ENCODE data around the gene TMEM101.
"Not testable (repeated sequence)": the region's sequence is repeated elsewhere in the genome, so short reads cannot be mapped to it uniquely, and the experiment has no call there.

The TMEM101 gene

GRCh38 chr17:44000141-44000860 lies 14.5 kb downstream of the TMEM101 start:
- ATAC-seq (ENCODE audit: low read depth): no peak
- no peaks in the 10 kb centered on the region for H3K9me3 Mint-ChIP-seq

GRCh38 chr17:43999024-43999423 lies 15.7 kb downstream of the TMEM101 start:
- ATAC-seq (ENCODE audit: low read depth): no peak

More at GRCh38 chr17:44000141-44000860, 14.5 kb downstream of the TMEM101 start:
- no peaks in the 10 kb centered on the region for H3K36me3 Mint-ChIP-seq
- no peak overlapping the region for H3K27ac Mint-ChIP-seq
- no peaks in the 10 kb centered on the region for H3K4me1 Mint-ChIP-seq
- no peak for DNase-seq (ENCODE audit: low spot score in 2 of 2)
- H3K27me3 Mint-ChIP-seq: peaks cover 14% of the 10 kb centered on the region
- H3K4me3 Mint-ChIP-seq: no peak overlapping the region

GRCh38 chr17:43998552-43998951 lies 16.2 kb downstream of the TMEM101 start:
- H3K36me3 Mint-ChIP-seq: no peaks in the 10 kb centered on the region
- no peak for DNase-seq (ENCODE audit: low spot score in 2 of 2)
- no peaks in the 10 kb centered on the region for H3K9me3 Mint-ChIP-seq
- H3K27ac Mint-ChIP-seq: no peak overlapping the region
- peaks cover 19% of the 10 kb centered on the region for H3K27me3 Mint-ChIP-seq
- no peak overlapping the region for H3K4me3 Mint-ChIP-seq
- no peak for ATAC-seq (ENCODE audit: low read depth)
- H3K4me1 Mint-ChIP-seq: no peaks in the 10 kb centered on the region

More at GRCh38 chr17:43999024-43999423, 15.7 kb downstream of the TMEM101 start:
- Mint-ChIP-seq H3K4me1 (no peaks in the 10 kb centered on the region), H3K36me3 (no peaks in the 10 kb centered on the region), H3K27ac (no peak overlapping the region), H3K27me3 (peaks cover 19% of the 10 kb centered on the region), H3K9me3 (no peaks in the 10 kb centered on the region), H3K4me3 (no peak overlapping the region)
- no peak for DNase-seq (ENCODE audit: low spot score in 2 of 2)

DNA sequence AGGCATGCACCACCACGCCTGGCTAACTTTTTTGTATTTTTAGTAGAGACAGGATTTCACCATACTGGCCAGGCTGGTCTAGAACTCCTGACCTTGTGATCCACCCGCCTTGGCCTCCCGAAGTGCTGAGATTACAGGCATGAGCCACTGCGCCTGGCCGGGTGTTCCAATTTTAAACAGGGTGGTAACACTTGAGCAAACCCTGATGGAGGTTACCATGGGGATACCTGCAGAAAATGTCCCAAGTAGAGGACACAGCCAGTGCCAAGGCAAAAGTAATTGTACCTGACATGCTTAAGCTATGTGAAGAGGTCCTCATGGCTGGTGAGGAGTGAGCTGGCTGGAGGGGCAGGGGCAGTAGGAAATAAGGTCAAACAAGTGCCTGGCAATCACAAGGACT lies 17.6 kb downstream of the TMEM101 start:
- DNase-seq (ENCODE audit: low spot score in 2 of 2); H3K9me3 Mint-ChIP-seq; H3K4me3 Mint-ChIP-seq; H3K4me1 Mint-ChIP-seq; H3K27ac Mint-ChIP-seq; ATAC-seq (ENCODE audit: low read depth); H3K36me3 Mint-ChIP-seq: not testable (repeated sequence)
- H3K27me3 Mint-ChIP-seq: peaks cover 19% of the 10 kb centered on the region

- Mint-ChIP-seq H3K36me3 (no peaks in the 10 kb centered on the region), H3K27ac (no peak overlapping the region), H3K27me3 (peaks cover 17% of the 10 kb centered on the region), H3K4me1 (no peaks in the 10 kb centered on the region), H3K4me3 (no peak overlapping the region), H3K9me3 (no peaks in the 10 kb centered on the region)
- DNase-seq (ENCODE audit: low spot score in 2 of 2): no peak
- no peak for ATAC-seq (ENCODE audit: low read depth)
These were observed 19.7 kb downstream of the TMEM101 start for GRCh38 chr17:43995150-43995471.

GRCh38 chr17:43994272-43995149 lies 20.3 kb downstream of the TMEM101 start:
- Mint-ChIP-seq H3K4me3 (peak overlapping the region; percentile 53), H3K9me3 (no peaks in the 10 kb centered on the region), H3K36me3 (no peaks in the 10 kb centered on the region), H3K27me3 (peaks cover 17% of the 10 kb centered on the region), H3K27ac (no peak overlapping the region), H3K4me1 (no peaks in the 10 kb centered on the region)
- ATAC-seq (ENCODE audit: low read depth) (peak; percentile 87), DNase-seq (ENCODE audit: low spot score in 2 of 2) (peak; percentile 60 to 65)

- Mint-ChIP-seq H3K36me3 (no peaks in the 10 kb centered on the region), H3K4me1 (no peaks in the 10 kb centered on the region), H3K27me3 (peaks cover 17% of the 10 kb centered on the region), H3K4me3 (no peak overlapping the region), H3K9me3 (no peaks in the 10 kb centered on the region), H3K27ac (no peak overlapping the region)
- ATAC-seq (ENCODE audit: low read depth) (no peak), DNase-seq (ENCODE audit: low spot score in 2 of 2) (no peak)
These were observed 22.1 kb downstream of the TMEM101 start for GRCh38 chr17:43992641-43993040.

- H3K27ac Mint-ChIP-seq: no peak overlapping the region
- DNase-seq (ENCODE audit: low spot score in 2 of 2) (no peak), ATAC-seq (ENCODE audit: low read depth) (no peak)
- H3K27me3 Mint-ChIP-seq: peaks cover 16% of the 10 kb centered on the region
- no peaks in the 10 kb centered on the region for H3K9me3 Mint-ChIP-seq
- no peaks in the 10 kb centered on the region for H3K4me1 Mint-ChIP-seq
- H3K4me3 Mint-ChIP-seq: no peak overlapping the region
- H3K36me3 Mint-ChIP-seq: no peaks in the 10 kb centered on the region
These were observed 26.5 kb downstream of the TMEM101 start for GRCh38 chr17:43988301-43988700.

DNA sequence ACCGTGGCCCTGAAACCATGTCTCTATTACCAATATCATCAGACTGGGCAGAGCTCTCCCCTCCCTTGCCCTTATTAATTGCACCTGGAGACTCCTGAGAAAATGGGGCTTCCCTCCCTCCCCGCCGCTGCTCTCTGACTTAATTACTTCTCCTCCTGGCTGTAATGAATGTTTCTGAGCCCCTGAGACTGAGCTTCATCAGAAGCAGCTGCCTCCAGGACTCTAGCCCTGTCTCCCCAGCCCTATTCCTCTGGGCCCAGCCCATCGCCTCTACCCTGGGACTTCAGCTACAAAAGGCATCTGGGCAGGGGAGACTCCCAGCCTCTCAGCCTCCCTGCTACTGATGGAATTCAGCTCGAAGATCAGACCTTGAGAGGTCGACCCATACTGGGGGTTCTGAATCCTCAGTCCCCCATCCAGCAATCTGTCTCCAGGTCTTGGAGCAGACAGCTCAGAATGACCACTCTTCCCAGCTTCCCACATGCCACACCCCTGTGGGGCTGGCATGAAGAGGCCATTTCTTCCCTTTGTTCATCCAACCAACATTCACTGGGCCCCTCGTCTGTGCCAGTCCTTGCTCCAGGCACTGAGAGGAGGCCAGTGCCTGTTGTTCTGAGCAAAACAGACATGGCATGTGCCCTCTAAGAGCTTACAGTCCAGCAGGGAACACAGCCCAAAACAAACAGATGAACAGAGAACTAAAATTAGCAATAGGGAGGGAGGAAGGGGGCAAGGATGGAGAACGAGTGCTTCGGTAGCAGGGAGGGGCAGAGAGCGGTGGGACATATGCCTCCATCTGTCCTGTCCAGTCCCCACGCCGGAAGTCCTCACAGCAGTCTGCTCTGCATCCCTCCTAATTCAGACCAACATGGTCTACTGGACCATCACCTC lies 27.4 kb downstream of the TMEM101 start:
- no peak for DNase-seq (ENCODE audit: low spot score in 2 of 2)
- Mint-ChIP-seq H3K4me3 (no peak overlapping the region), H3K9me3 (no peaks in the 10 kb centered on the region), H3K4me1 (no peaks in the 10 kb centered on the region), H3K36me3 (no peaks in the 10 kb centered on the region), H3K27me3 (peaks cover 19% of the 10 kb centered on the region), H3K27ac (no peak overlapping the region)
- ATAC-seq (ENCODE audit: low read depth): no peak

DNA sequence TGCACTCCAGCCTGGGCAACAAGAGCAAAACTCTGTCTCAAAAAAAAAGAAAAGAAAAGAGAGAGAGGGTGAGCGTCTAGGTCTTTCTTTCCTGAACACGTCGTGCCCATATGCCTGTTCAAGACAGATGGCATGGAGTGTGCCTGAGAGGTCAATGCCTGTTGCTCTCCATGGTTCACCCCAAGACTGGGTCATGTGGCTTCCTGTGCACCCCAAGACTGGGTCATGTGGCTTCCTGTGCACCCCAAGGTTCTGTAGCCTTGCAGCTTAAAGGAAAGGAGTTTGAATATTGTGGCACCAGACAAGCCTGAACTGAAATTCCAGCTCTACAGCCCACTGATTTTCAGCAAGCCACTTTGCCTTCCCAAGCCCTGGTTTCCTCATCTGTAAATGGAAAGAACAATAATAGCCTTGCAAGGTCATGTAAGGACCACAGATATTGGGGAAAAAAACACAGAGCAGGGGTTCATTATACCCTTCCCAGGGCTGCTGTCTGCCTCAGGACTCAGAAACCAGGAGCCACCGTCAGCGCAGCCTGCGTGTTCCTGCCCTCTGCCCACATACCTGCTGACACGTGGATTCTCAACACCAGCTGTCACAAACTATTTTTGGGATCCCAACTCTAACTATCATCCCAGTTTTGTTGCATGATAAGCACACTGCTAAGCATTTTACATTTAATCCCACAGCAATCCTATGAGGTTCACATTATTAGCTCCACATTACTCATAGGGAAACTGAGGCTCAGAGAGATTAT lies 28.4 kb downstream of the TMEM101 start:
- DNase-seq (ENCODE audit: low spot score in 2 of 2): no peak
- Mint-ChIP-seq H3K4me3 (no peak overlapping the region), H3K36me3 (no peaks in the 10 kb centered on the region), H3K4me1 (no peaks in the 10 kb centered on the region), H3K27me3 (peaks cover 25% of the 10 kb centered on the region), H3K27ac (no peak overlapping the region), H3K9me3 (no peaks in the 10 kb centered on the region)
- ATAC-seq (ENCODE audit: low read depth): no peak

DNA sequence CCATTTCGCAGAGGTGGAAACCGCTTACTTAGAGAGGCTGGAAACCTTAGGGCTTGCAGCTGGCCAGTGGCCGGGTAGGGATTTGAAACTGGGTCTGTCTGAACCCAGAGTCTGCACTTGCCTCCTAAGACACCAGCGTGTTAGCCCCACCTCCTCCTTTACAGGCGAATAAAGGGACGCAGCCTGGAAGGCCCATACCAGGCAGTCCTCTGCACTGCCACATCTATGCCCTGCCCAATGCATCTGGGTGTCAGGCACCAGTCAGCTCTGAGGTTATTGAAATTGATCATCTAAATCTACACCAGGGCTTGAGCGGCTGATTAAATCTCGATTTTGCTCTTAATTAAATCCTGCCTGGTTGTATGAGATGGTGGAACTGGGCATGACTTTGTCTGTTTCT lies 30.2 kb downstream of the TMEM101 start:
- DNase-seq (ENCODE audit: low spot score in 2 of 2) (no peak), ATAC-seq (ENCODE audit: low read depth) (no peak)
- Mint-ChIP-seq H3K27me3 (peaks cover 28% of the 10 kb centered on the region), H3K9me3 (no peaks in the 10 kb centered on the region), H3K36me3 (no peaks in the 10 kb centered on the region), H3K4me1 (no peaks in the 10 kb centered on the region), H3K4me3 (no peak overlapping the region), H3K27ac (no peak overlapping the region)

DNA sequence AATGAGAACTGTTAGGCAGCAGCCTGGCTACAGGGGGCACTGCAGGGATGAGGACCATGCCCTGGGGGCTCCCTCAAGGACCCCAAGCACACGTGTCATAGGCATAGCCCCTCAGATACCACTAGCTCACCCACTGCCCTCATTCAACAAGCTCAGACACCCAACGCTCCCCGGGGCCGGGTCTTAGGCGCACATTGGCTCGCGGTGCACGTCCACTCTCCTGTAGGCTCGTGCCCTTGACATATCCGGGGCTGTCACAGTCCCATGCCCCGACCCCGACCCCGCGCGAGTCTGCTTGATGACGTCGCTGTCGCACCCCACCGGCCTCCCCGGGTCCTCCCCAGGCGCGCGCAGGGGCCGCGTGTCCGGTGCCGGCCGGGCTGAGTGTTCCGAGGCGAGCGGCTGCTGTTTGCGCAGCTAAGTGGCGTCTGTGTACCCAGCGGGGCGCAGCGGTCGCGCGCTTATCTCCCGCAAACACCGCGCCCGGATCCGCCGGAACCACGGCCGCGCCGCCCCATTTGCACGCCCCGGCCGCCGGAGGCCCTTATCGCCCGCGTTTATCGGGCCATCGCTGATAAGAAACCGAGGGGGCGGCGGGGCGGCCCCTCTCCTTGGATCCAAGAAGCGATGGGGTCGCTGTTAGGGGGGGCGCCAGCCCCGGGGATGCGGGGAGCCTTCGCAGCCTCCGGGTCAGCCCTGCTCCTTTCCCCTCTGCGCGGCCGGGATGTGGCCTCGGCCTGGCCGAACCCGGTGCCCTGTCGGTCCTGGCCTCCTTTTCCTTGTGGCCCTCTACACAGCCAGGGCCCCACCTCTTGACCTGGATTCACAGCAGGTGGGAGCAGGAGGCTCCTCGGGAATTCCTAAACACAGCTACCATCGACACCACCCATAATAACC lies 31.0 kb downstream of the TMEM101 start:
- H3K36me3 Mint-ChIP-seq: no peaks in the 10 kb centered on the region
- H3K27me3 Mint-ChIP-seq: peaks cover 26% of the 10 kb centered on the region
- H3K9me3 Mint-ChIP-seq: no peaks in the 10 kb centered on the region
- no peak overlapping the region for H3K4me3 Mint-ChIP-seq
- ATAC-seq (ENCODE audit: low read depth): peak; percentile 21
- no peaks in the 10 kb centered on the region for H3K4me1 Mint-ChIP-seq
- no peak overlapping the region for H3K27ac Mint-ChIP-seq
- DNase-seq (ENCODE audit: low spot score in 2 of 2): no peak

DNA sequence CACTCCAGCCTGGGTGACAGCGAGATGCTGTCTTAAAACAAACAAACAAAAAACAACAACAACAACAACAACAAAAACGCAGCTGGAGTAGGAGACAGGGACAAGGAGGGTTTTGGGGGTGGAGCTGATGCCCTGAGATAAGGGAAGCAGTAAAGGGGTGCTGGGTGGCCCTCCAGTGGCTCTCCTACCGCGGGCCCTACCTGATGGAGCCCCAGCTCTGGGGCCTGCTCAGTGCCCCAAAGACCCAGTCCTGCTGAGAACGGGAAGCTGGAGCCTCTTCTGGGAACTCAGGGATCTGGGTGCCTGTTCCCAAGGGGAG lies 31.6 kb downstream of the TMEM101 start:
- peak overlapping the region; percentile 25 for H3K4me3 Mint-ChIP-seq
- H3K36me3 Mint-ChIP-seq: no peaks in the 10 kb centered on the region
- peaks cover 25% of the 10 kb centered on the region for H3K27me3 Mint-ChIP-seq
- H3K4me1 Mint-ChIP-seq: no peaks in the 10 kb centered on the region
- no peak overlapping the region for H3K27ac Mint-ChIP-seq
- DNase-seq (ENCODE audit: low spot score in 2 of 2) (no peak), ATAC-seq (ENCODE audit: low read depth) (no peak)
- H3K9me3 Mint-ChIP-seq: no peaks in the 10 kb centered on the region

All from memory B cell (primary cell).